GM21360 (cell line): ENCODE data around the gene UQCC5.

ENCODE experiments used
- ATAC-seq: cut with Tn5 transposase; IDR thresholded peaks from one replicate; pipeline ENCODE4 v1.9.1; 2021; ENCODE audit warnings: mild to moderate bottlenecking, moderate library complexity; ENCODE audit not compliant: unreplicated experiment

The UQCC5 gene

GRCh38 chr3:52536369-52537164, at the start of gene UQCC5:
Gene UQCC5, plus strand, starts transcription at chr3:52536605. Its CDS starts 151 bp downstream, at chr3:52536756.
- ATAC-seq: peak; percentile 82

GRCh38 chr3:52487050-52487787, 49.2 kb upstream of the UQCC5 start:
- no peak for ATAC-seq

GRCh38 chr3:52487788-52488691, 48.4 kb upstream of the UQCC5 start:
- no peak for ATAC-seq

- no peak for ATAC-seq
Observed at GRCh38 chr3:52488746-52489145, 47.7 kb upstream of the UQCC5 start.

GRCh38 chr3:52489453-52489852, 47.0 kb upstream of the UQCC5 start:
- no peak for ATAC-seq

GRCh38 chr3:52490035-52490938, 46.1 kb upstream of the UQCC5 start:
- no peak for ATAC-seq

- no peak for ATAC-seq
Observed at GRCh38 chr3:52490939-52491526, 45.4 kb upstream of the UQCC5 start.

- no peak for ATAC-seq
Observed at GRCh38 chr3:52492059-52492458, 44.3 kb upstream of the UQCC5 start.

GRCh38 chr3:52493232-52494017, 43.0 kb upstream of the UQCC5 start:
- ATAC-seq: no peak

GRCh38 chr3:52494445-52494844, 42.0 kb upstream of the UQCC5 start:
- no peak for ATAC-seq

- no peak for ATAC-seq
Observed at GRCh38 chr3:52494886-52495495, 41.4 kb upstream of the UQCC5 start, which contains the start of gene STAB1. Gene STAB1, plus strand, starts transcription at chr3:52495338. Its CDS starts 76 bp downstream, at chr3:52495414.

- ATAC-seq: no peak
Observed at GRCh38 chr3:52495777-52496602, 40.4 kb upstream of the UQCC5 start.

GRCh38 chr3:52498137-52499054, 38.0 kb upstream of the UQCC5 start:
- no peak for ATAC-seq

GRCh38 chr3:52501046-52501445, 35.4 kb upstream of the UQCC5 start:
- ATAC-seq: no peak

- no peak for ATAC-seq
Observed at GRCh38 chr3:52502001-52502400, 34.4 kb upstream of the UQCC5 start.

GRCh38 chr3:52502808-52503350, 33.5 kb upstream of the UQCC5 start:
- no peak for ATAC-seq
